GOT3 (cell line): ENCODE results near the gene RNU6-7.

ENCODE experiments used
- DNase-seq: peaks from one replicate; lab custom pipeline; 2025; ENCODE audit warnings: mixed read lengths; lab: John Stamatoyannopoulos, UW

RNU6-7 gene

DNA sequence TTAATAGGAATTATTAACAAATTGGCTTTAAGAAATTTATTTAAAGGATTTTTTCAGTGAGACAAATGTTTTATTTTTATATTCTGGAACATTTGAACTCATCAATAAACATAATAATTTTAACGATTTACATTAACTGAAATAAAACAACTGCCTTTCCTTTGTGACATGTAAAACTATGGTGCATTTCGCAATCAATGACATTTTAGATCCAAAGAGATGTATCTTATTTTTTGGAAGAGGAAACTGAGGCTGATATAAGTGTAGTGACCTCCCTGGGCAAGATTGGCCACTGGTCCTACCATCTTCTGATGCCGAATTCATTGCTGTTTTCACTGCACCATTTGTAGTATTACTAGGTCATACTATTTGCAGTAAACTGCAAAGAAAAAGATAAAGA is 3.7 kb downstream of the RNU6-7 start:
- DNase-seq = no peak

DNA sequence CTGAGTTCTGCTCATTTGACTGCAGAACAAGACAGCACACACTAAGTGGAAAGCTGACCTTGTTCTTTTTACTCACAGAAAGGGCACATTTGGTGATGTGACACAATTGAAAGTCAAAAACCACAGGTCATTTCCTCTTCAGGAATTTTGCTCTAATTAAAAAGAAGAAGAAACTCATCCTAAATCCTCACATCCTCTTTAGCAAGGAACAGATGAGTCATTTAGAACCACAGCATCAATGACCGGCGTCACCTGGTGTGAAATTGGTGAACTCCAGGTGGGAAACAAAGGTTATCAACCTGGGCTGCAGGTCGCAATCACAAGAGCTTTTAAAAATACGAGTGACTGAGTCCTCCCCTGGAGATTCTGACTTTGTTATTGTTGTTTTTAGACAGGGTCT is 4.1 kb downstream of the RNU6-7 start:
- DNase-seq = no peak

DNA sequence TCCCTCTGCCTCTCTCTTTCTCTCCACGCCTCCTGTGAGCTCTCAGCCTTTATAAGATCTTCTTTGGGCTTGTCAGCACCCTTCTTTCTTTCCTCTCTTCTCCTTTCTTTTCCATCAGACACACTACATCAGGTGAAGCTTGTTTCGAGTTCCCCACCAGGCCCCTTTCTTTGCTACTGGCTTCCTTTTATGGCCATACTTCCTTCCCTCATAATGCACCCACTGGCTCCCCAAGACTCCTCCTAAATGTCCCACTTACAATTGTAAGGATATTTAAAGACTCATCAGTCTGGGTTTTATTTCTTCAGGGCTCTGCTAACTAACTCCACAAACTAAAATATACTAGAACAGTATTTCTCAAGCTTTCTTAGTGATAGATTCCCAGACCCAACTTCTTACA is 4.7 kb downstream of the RNU6-7 start:
- no peak for DNase-seq

DNA sequence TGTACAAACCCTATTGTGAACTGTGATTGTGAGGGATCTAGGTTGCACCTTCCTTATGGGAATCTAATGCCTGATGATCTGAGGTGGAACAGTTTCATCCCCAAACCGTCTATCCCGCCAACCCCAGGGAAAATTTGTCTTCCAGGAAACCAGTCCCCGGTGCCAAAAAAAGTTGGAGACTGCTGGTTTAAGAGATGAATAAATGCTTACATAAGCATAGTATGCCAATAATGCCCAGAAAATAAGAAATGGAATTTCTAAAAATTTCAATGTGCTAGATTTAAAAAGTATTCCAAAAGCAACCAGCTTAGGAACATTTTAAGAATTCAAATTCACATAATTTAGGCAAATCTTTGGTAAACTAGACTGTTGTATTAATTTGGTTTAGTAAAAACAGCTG is 6.6 kb downstream of the RNU6-7 start:
- DNase-seq = no peak

DNA sequence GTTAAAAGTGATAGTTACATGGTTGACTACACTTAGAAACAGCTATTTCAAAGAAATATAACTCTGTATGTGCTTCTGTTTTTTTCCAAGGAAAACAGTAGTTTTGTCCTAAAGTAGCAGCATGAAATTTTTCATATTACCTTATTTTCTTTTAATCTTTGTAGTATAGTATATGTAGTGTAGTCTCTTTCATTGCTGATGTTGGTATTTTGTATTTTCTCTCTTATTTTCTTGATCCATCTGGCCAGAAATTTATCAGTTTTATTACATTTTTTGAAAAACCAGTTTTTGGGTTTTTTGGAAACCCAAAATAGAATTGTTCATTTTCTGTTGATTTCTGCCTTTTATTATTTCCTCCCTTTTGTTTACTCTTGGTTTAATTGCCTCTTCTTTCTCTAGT is 7.6 kb downstream of the RNU6-7 start:
- no peak for DNase-seq

DNA sequence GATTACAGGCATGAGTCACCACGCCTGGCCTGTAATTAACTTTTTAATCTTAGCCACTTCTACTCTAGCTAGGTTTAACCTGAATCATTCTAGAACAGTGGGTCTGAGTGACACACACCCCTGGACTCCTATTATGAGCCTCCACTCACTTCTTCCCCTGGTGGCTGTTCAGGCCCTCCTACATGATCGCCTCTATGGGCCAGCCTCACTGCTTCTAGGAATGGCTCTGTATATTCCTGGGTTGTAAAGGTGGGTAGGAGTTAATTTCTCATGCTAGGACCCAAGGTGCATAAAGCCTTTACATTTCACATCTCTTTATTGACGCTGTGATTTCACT is 9.2 kb downstream of the RNU6-7 start:
- no peak for DNase-seq

DNA sequence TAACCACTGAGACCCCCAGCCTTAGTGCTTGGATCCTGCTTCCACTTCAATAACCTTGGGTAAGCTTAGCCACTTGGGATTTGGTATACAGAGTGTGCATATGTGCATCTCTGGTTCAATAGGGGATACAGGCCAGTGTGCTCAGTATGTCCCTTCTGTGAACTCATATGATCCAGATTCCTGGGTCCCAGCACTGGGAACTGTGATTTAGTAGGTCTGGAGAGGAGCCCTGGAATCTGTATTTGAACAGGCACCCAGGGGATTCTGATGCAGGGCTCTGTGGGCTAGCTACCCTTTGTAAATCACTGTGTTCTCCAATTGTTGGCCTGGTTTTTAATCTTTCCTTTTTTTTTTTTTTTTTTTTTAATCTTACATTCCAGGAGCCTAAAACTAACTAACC is 11.0 kb downstream of the RNU6-7 start:
- DNase-seq = no peak

DNA sequence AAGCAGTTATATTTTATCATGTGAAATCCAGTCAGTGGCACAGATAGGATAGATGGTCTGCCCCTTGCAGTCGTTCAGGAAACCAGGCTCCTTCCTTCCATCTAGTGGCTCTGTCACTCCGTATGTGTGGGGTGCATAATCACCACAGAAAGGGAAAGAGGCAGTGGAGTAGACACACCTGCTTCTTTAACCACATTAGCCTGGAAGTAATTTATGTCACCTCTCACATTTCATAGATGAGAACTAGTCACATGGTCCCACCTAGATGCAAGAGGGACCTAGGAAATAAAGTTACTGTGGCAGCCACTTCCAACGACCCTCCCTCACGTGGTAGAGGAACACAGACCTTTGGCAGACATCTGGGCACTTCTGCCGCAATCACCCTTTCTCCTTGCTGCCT is 15.5 kb downstream of the RNU6-7 start:
- DNase-seq = no peak

DNA sequence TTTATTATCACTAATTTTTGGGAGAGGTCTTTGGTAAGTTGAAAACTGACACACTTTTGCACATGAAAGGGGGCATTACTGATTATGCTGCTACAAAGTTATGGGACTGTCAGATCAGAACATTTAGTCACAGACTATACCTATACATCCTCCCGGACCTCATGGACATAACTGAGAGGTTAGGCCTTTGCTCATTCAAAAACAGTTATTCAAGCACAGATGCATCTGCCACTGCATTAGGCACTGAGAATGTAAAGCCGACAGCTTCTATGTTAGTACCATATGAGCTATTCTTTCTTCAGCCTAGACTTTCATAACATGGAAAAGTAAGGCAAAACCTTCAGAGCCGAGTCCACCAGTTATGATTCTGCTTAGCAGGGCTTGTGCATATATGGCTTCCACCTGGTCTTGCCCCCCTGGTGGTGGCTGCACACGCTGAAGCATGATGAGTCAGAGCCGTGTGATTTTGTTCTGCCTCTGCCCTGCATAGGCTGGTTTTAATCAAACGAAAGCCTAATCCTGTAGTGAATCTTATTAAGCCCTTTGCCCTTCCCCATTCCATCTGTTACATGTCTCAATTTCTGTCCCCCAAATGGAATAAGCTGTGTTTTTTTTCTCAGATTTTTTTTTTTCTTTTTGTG is 23.0 kb downstream of the RNU6-7 start:
- DNase-seq = no peak

DNA sequence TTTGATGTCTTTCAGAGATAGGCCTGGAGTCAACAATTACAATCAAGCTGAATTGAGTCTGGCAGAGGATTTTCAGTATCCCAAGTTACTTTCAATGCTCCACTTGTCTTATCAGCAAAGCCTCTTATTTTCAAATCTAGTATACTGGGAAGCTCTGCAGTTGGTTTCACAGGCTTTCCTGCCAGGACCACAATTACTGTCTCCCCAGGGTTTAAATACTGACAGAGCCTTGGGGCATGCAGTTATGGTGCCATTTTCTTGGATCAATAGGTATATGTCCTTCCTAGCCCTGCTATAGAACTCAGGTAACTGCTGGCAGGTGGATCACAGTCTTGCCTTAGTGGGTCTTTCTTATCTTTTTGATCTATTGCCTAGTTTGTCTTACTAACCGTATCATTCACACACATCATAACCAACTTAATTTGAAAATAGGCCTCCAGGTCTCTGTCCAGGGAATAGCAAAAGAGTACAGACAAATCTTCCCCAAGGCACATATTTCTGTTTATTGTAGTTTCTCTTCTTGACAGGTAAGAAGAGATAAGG is 23.6 kb downstream of the RNU6-7 start:
- no peak for DNase-seq

DNA sequence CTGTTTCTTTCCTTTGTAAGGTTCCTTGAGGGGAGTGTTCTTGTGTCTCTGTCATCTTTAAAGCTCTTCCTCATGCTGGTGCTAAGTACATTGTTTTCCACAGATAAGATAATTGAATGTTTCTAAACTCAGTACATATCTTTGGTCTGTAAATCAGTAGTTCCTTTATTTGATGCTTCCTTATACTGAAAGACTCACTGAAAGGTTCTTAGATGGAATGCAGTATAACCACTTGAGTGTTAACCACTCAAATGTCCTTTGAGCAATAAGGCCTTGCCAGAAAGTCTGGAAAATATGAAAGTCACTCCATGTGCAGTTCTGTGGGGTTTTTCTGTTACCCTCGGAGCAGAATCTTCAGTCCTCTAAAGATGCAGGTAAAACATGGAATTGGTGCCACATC is 24.2 kb downstream of the RNU6-7 start:
- DNase-seq = no peak

DNA sequence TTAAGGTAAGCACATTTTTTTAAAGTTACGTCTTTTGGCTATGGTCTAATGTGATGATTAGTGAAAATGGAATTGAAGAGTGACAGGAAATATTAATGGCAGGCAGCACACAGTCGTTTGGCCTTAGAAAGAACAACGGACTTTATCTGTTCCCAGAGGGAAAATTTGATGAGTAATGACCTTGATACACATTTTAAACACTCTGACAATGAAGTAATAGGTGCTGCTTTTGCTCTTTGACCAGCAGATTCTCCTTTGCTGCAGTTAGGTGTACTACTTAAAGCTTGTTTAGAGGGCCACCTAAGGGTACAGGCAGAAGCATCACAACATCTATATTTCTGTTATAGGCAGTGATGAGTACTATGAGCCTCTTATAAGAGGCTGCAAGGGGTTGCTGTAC is 28.3 kb downstream of the RNU6-7 start:
- DNase-seq = no peak

DNA sequence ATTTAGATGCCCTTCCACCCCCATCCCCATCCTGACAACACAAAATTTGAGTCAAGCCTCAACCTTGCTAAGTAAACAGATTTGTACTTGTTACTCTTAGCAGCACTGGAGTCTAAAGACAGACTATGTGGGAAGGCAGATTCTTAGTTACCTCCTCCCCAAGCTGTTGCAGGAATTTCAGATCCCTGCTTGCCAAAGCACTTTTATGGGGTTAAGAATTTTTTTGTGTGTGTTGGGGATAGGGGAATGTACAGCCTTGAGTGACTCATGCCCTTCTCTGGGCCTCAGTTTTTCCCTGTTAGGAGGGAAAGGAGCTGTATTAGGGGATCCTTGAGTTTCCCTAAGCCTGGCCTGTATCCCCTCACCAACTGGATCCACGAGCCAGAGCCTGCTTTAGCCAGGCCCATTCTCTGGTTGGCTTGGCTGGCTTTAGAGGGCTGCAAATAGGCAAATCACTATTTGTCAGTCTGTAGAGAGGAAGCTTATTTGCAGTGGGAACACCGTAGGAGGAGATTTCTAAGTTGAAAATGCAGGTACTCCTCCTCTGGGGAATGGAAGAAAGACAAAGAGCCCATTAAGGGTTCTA is 28.9 kb downstream of the RNU6-7 start:
- no peak for DNase-seq

DNA sequence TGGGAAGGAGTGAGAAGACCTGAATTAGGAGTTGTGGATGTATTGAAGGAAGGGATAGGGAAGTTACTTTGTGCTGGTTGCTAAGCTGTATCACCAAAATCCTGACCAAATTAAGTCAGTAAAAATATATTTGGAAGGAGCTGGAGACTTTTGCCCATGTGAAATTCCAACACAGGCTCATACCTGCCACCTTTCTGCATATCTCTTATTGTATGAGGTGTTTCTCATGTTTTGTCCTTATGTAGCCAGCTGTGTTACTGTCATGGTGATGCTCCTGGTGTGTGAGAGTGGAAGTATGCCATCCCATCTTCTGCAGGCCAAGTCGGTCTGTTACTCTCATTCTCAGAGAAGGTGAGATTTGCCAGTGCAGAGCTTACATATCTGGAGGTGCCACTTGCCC is 30.6 kb downstream of the RNU6-7 start:
- DNase-seq = no peak

DNA sequence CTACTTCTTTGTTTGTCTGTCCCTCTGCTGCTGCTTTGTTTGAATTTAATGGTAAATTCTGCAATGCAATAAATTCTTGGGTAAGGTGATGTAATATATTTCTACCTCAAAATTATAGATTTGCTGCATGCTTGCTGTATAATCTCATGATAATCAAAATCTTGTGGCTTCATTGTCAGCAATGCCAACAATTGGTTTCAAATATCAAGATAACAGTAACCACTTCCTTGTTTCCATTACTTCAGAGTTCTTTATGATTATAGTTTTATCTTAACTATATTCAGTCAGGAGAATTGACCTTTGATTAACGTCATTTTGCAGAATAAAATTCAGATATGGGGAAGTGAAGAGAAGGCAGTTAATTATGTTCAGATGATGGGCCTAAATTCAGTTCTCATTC is 31.4 kb downstream of the RNU6-7 start:
- DNase-seq = no peak

DNA sequence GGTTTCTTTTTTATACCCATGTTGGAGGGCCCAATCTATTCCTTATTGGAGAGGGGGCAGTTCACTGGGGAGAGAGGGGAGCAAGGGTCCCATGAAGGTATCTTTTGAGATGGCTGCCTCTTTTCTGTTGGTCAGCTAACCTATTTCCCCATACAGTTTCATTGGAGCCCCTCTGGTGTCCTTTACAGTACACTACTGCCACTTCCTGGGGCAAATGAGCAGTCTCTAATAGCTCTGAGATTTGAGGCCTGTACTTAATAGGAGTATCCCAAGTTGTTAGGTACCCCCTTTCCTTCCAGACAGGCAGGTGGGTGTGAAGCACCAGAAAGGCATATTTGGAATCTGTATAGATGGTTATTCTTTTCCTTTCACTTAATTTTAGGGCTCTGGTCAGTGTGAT is 42.6 kb downstream of the RNU6-7 start:
- DNase-seq = no peak

DNA sequence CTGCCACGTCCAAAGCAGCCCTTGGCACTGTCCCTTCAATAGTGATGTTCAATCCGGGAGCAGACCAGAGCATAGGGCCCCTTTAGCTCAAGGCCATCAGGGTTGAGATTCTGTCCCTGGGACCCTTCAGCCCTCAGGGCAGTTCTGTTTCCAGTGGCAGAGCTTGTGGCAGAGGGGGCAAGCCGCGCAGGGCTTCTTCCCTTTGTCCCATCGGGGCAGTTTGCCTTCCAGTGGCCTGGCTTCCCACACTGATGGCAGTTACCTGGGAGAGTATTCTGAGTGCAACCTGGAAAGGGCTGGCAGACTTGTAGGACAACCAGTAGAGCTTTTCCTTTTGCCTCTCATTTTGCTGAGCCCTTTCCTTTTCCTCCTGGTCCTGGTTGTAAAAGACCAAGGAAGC is 44.9 kb downstream of the RNU6-7 start:
- no peak for DNase-seq

DNA sequence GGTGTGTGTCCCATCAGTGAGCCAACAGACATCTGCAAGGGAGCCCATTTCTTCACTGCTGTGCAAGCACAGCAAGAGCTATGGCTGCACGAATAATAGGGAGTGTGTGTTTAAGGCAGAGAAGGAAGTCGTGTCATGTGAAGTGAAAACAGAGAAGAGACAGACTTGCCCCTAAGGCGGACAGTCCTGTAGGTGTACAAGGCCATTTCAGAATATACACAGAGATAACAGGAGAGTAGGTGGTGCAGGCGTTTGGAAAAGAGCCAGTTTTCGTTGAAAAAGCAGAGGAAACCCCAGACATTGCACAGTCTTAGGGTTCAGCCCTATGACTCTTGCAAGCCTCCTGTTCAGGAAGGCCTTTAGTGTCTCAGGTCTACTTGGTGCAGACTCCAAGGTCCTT is 47.5 kb downstream of the RNU6-7 start:
- DNase-seq = no peak

DNA sequence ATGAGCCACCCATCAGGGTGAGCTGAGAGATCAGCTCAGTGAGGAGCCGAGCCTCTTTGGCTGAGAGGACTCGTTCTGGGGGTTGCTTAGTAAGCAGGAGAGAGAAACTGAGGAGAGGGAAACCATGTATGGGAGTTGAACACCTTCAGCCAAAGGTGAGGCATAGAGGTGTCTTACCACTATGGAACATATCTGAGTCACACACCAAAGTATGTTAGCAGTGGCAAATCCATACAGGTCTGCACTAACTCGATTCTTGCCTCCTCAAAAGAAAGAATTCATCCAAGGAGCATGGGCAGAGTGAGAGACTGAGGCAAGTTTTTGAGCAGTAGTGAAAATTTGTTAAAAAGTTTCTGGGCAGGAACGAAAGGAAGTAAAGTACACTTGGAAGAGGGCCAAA is 47.9 kb downstream of the RNU6-7 start:
- DNase-seq = no peak

DNA sequence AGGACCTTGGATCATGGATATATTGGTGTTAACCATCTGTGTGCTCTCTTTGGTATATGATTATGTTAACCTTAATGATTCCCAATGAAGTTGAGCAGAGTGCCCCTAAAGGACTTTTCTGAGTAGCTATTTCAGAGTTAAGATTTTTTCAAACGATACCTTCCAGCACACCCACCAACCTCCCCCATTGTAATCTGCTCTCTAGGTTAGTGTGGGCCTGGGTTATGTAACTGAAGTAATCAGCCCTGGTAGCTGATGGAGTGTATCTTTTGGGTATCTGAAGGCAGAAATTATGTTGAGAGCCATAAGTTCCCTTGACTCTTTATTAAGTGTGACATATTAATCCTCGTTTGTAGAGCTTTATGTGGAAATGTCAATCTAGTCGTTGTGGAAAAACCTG is 48.8 kb downstream of the RNU6-7 start:
- no peak for DNase-seq

DNA sequence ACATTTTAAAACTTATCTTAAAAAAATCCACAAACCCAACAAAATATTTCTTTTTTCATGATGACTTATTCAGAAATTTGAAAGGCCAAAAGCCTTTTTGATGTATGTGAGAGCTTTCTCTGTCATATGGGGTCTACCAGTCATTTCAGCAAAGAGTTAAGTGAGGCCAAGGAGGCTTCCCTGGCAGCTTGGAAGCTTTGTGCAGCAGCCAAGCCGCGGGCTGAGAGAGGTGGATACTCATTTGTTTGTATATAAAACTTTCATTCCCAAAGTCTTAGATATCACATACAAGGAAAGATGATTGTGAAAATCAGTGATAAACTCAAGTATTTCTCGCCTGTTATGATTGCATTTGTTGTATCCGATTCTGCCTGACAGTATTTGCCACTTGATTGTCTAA is 49.7 kb downstream of the RNU6-7 start:
- DNase-seq = no peak
